Smooth muscle cell (in vitro differentiated cells): Measurements from ENCODE around the gene EBF4. TPM values are rescaled to one million over a fixed set of nuclear protein-coding genes. Genes with fewer than 3 reads are reported as not detected.
"Not testable (repeated sequence)": the region's sequence is repeated elsewhere in the genome, so short reads cannot be mapped to it uniquely, and the experiment has no call there.

Experiments used
- DNase-seq: peaks from one replicate; lab custom pipeline; 2025; ENCODE audit not compliant: unreplicated experiment; lab: John Stamatoyannopoulos, UW
- H2AFZ ChIP-seq: fragments of 200-600 bp; sonication (generic); 2 replicates; pipeline ENCODE4 v1.6.0; 2016; ENCODE audit warnings: antibody characterized with exemption, low read depth, mild to moderate bottlenecking
- H3F3A ChIP-seq: fragments of 200-600 bp; sonication (generic); 2 replicates; pipeline ENCODE4 v1.6.0; 2017; ENCODE audit warnings: antibody characterized with exemption, low read depth
- H3K27ac ChIP-seq: fragments of 200-600 bp; sonication (generic); 2 replicates; pipeline ENCODE4 v1.5.1; 2016; ENCODE audit warnings: low read depth, mild to moderate bottlenecking
- H3K27me3 ChIP-seq: fragments of 200-600 bp; sonication (generic); 2 replicates; pipeline ENCODE4 v1.6.1; 2016; ENCODE audit warnings: low read depth, mild to moderate bottlenecking
- H3K36me3 ChIP-seq: fragments of 200-600 bp; sonication (generic); 2 replicates; pipeline ENCODE4 v1.5.1; 2016; ENCODE audit warnings: low read depth
- H3K4me1 ChIP-seq: fragments of 200-600 bp; sonication (generic); 2 replicates; pipeline ENCODE4 v1.5.1; 2016; ENCODE audit warnings: low read depth
- H3K4me2 ChIP-seq: fragments of 200-600 bp; sonication (generic); 2 replicates; pipeline ENCODE4 v1.6.0; 2016; ENCODE audit warnings: mild to moderate bottlenecking
- H3K4me3 ChIP-seq: fragments of 200-600 bp; sonication (generic); 2 replicates; pipeline ENCODE4 v1.5.1; 2016; ENCODE audit warnings: mild to moderate bottlenecking
- H3K79me2 ChIP-seq: fragments of 200-600 bp; sonication (generic); 2 replicates; pipeline ENCODE4 v1.6.0; 2016; ENCODE audit warnings: low read depth, mild to moderate bottlenecking
- H3K9ac ChIP-seq: fragments of 200-600 bp; sonication (generic); 2 replicates; pipeline ENCODE4 v1.6.0; 2016; ENCODE audit warnings: low read depth
- H3K9me3 ChIP-seq: fragments of 200-600 bp; sonication (generic); replicated peaks from 2 replicates; pipeline ENCODE4 v1.5.1; 2016; ENCODE audit warnings: low read depth
- H4K20me1 ChIP-seq: fragments of 200-600 bp; sonication (generic); 2 replicates; pipeline ENCODE4 v1.6.0; 2016; ENCODE audit warnings: low read depth
- WGBS: methylation state at CpG from one replicate; pipeline ENCODE4 v1.1.7; 2016; ENCODE audit warnings: low lambda C conversion rate; 5-methylcytosine and 5-hydroxymethylcytosine counted together
- polyA plus RNA-seq: library from polyadenylated mRNA; unstranded; fragments of >200 nt; fragmentation: Nextera tagmentation; extraction: Ambion mirVana; gene quantifications from 2 replicates; pipeline ENCODE4 v1.2.1, GENCODE V29; 2016
- total RNA-seq: library from RNA; depleted of rRNA; stranded (reverse); fragments of >200 nt; gene quantifications from 2 replicates; pipeline ENCODE4 v1.2.3, GENCODE V29; 2014
- TF ChIP-seq, protein P1 (sequence below): fragments of 200-600 bp; sonication (generic); IDR thresholded peaks from 2 replicates; pipeline ENCODE4 v1.5.1; 2017; ENCODE audit warnings: borderline replicate concordance, mild to moderate bottlenecking, antibody characterized with exemption; ENCODE audit not compliant: insufficient read depth, poor library complexity, severe bottlenecking

EBF4 gene
- total and polyA plus RNA-seq, 2 experiments from 2014 or later, result 8.2 to 19.0 TPM

DNA sequence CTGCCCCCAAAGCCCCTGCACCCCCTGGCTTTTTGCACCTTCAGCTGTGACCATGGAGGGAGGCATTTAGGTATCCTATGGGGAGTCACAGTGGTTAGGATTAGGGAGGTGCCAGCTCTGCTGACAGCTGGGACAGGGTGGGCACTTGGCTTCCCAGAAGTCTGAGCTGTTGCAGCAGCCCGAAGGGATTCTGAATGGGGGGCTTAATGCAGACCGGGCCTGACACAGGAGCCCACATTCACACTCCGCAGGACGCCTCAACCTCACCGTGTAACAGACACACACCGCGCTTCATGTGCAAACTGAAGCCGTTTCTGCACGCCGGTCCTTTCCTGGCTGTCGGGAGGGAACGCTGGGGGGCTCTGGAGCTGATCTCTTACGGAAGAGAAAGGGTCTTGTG is 1.9 kb downstream of the EBF4 start:
- H2AFZ ChIP-seq, result no peak overlapping the region
- peaks cover 8% of the 10 kb centered on the region for H3K4me1 ChIP-seq
- no peak overlapping the region for H3K27ac ChIP-seq
- DNase-seq, result no peak
- no peaks in the 10 kb centered on the region for H3K36me3 ChIP-seq
- peaks cover 21% of the 10 kb centered on the region for H3K27me3 ChIP-seq
- TF ChIP-seq, protein P1, sequence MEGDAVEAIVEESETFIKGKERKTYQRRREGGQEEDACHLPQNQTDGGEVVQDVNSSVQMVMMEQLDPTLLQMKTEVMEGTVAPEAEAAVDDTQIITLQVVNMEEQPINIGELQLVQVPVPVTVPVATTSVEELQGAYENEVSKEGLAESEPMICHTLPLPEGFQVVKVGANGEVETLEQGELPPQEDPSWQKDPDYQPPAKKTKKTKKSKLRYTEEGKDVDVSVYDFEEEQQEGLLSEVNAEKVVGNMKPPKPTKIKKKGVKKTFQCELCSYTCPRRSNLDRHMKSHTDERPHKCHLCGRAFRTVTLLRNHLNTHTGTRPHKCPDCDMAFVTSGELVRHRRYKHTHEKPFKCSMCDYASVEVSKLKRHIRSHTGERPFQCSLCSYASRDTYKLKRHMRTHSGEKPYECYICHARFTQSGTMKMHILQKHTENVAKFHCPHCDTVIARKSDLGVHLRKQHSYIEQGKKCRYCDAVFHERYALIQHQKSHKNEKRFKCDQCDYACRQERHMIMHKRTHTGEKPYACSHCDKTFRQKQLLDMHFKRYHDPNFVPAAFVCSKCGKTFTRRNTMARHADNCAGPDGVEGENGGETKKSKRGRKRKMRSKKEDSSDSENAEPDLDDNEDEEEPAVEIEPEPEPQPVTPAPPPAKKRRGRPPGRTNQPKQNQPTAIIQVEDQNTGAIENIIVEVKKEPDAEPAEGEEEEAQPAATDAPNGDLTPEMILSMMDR, result no peak
- no peaks in the 10 kb centered on the region for H3K9me3 ChIP-seq
- H4K20me1 ChIP-seq, result peaks cover 22% of the 10 kb centered on the region
- H3K4me3 ChIP-seq, result no peak overlapping the region
- no peaks in the 10 kb centered on the region for H3F3A ChIP-seq
- no peak overlapping the region for H3K4me2 ChIP-seq
- no peak overlapping the region for H3K9ac ChIP-seq
- WGBS, result 24% methylated on average over 13 of the region's 13 CpGs
- H3K79me2 ChIP-seq, result no peaks in the 10 kb centered on the region

- H3K27ac ChIP-seq, result no peak overlapping the region
- H3K9ac ChIP-seq, result no peak overlapping the region
- H3K9me3 ChIP-seq, result no peaks in the 10 kb centered on the region
- no peak for DNase-seq
- TF ChIP-seq, protein P1, result no peak
- no peak overlapping the region for H3K4me2 ChIP-seq
- no peaks in the 10 kb centered on the region for H3F3A ChIP-seq
- no peak overlapping the region for H2AFZ ChIP-seq
- H3K79me2 ChIP-seq, result no peaks in the 10 kb centered on the region
- H3K4me1 ChIP-seq, result peaks cover 8% of the 10 kb centered on the region
- peaks cover 24% of the 10 kb centered on the region for H4K20me1 ChIP-seq
- peaks cover 29% of the 10 kb centered on the region for H3K27me3 ChIP-seq
- 68% methylated on average over 13 of the region's 13 CpGs for WGBS
- no peaks in the 10 kb centered on the region for H3K36me3 ChIP-seq
- H3K4me3 ChIP-seq, result no peak overlapping the region
Observed at GRCh38 chr20:2695206-2695983, 2.8 kb downstream of the EBF4 start.

- not testable (repeated sequence) for H3K27ac ChIP-seq, H3K4me3 ChIP-seq, H2AFZ ChIP-seq, H3K4me2 ChIP-seq, H3K9ac ChIP-seq, H3F3A ChIP-seq, H3K79me2 ChIP-seq, H3K4me1 ChIP-seq, H3K36me3 ChIP-seq, DNase-seq, H3K9me3 ChIP-seq
- Histone ChIP-seq H3K27me3 (peaks cover 32% of the 10 kb centered on the region), H4K20me1 (peaks cover 30% of the 10 kb centered on the region)
- WGBS, result 96% methylated on average over 12 of the region's 12 CpGs
Observed at GRCh38 chr20:2695984-2696525, 3.5 kb downstream of the EBF4 start.

DNA sequence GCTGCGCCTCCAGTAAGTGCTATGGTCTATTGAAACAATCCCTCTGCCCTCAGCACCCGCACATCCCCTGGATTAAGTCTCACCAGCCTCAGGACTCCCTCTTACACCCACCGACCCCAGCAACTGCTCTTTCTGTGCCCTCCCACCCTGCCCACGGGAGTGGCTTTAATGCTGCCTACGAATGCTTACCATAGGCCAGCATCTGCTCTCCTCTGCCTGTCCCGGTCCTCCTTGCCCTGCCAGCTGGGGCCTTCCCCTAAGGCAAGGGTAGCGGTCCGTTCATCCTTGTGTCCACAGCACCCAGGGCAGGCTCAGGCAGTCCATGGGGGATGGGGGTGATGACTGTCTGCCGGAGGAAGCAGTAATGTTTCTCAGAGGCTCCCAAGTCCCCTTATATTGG is 4.1 kb downstream of the EBF4 start:
- no peak overlapping the region for H3K4me2 ChIP-seq
- no peak overlapping the region for H3K27ac ChIP-seq
- no peak overlapping the region for H3K4me3 ChIP-seq
- H3F3A ChIP-seq, result no peaks in the 10 kb centered on the region
- H3K27me3 ChIP-seq, result peaks cover 30% of the 10 kb centered on the region
- H3K4me1 ChIP-seq, result peaks cover 8% of the 10 kb centered on the region
- H3K9ac ChIP-seq, result no peak overlapping the region
- 90% methylated on average over 8 of the region's 9 CpGs for WGBS
- H3K9me3 ChIP-seq, result no peaks in the 10 kb centered on the region
- DNase-seq, result no peak
- no peaks in the 10 kb centered on the region for H3K79me2 ChIP-seq
- no peaks in the 10 kb centered on the region for H3K36me3 ChIP-seq
- peaks cover 36% of the 10 kb centered on the region for H4K20me1 ChIP-seq
- no peak overlapping the region for H2AFZ ChIP-seq
- TF ChIP-seq, protein P1, result no peak
